CD14-positive monocyte (primary cell): ENCODE measurements around the gene VSTM2B. TPM values are rescaled to one million over a fixed set of nuclear protein-coding genes. Genes with fewer than 3 reads are reported as not detected.

Experiments used
- DNase-seq, 3 donors: peaks; one replicate each; pipeline ENCODE4 v3.0.0-alpha.2; 2011 to 2022
- H2AFZ ChIP-seq: 2 replicates; pipeline ENCODE4 v1.6.0; 2012; ENCODE audit warnings: mild to moderate bottlenecking, low read depth, low read length, inconsistent platforms; ENCODE audit not compliant: insufficient read depth, poor library complexity, severe bottlenecking
- H3K27ac ChIP-seq, 2 donors: 1 replicate in 1 of 2; 2 replicates in 1 of 2; pipeline ENCODE4 v1.5.1; 2012 to 2013; ENCODE audit warnings: low read length in 2 of 2, control low read depth in 1 of 2, inconsistent platforms in 1 of 2, low read depth in 1 of 2, mild to moderate bottlenecking in 1 of 2
- H3K27me3 ChIP-seq, 2 donors: one replicate each; pipeline versions ENCODE4 v1.6.0 to v1.6.1; 2011 to 2013; ENCODE audit warnings: low read length in 2 of 2; ENCODE audit not compliant: control insufficient read depth in 2 of 2, insufficient read depth in 2 of 2
- H3K36me3 ChIP-seq, 2 donors: replicated peaks in 1 of 2; 1 replicate in 1 of 2; 2 replicates in 1 of 2; pipeline versions ENCODE4 v1.5.1 to v1.6.1; 2012 to 2013; ENCODE audit warnings: low read length in 2 of 2, control low read depth in 1 of 2, inconsistent platforms in 1 of 2, mild to moderate bottlenecking in 1 of 2; ENCODE audit not compliant: insufficient read depth in 2 of 2, control insufficient read depth in 1 of 2
- H3K4me1 ChIP-seq, 2 donors: 1 replicate in 1 of 2; 2 replicates in 1 of 2; pipeline versions ENCODE4 v1.5.1 to v1.6.1; 2012 to 2013; ENCODE audit warnings: low read length in 2 of 2, control low read depth in 1 of 2, inconsistent platforms in 1 of 2, mild to moderate bottlenecking in 1 of 2, moderate library complexity in 1 of 2; ENCODE audit not compliant: insufficient read depth in 2 of 2, control insufficient read depth in 1 of 2
- H3K4me2 ChIP-seq: replicated peaks from 2 replicates; pipeline ENCODE3; 2012; ENCODE audit warnings: low read length, moderate library complexity, mild to moderate bottlenecking; ENCODE audit not compliant: poor library complexity, severe bottlenecking; ENCODE audit errors: extremely low read depth
- H3K4me3 ChIP-seq, 3 experiments: fragments of 200-600 bp in 1 of 3; sonication (generic) in 1 of 3; replicated peaks in 1 of 3; 1 replicate in 2 of 3; 2 replicates in 1 of 3; pipeline ENCODE4 v1.5.1; 2011 to 2013; ENCODE audit warnings: low read length in 3 of 3, mild to moderate bottlenecking in 3 of 3, control low read depth in 2 of 3, low read depth in 2 of 3, inconsistent platforms in 1 of 3, moderate library complexity in 1 of 3
- H3K79me2 ChIP-seq: 2 replicates; pipeline ENCODE4 v1.6.0; 2012; ENCODE audit warnings: mild to moderate bottlenecking, control low read depth, inconsistent platforms, low read length, moderate library complexity; ENCODE audit not compliant: insufficient read depth
- H3K9ac ChIP-seq: 2 replicates; pipeline ENCODE4 v1.6.0; 2017; ENCODE audit warnings: low read length, mild to moderate bottlenecking; ENCODE audit not compliant: insufficient read depth, poor library complexity, severe bottlenecking
- H3K9me3 ChIP-seq, 2 donors: replicated peaks in 1 of 2; 1 replicate in 1 of 2; 2 replicates in 1 of 2; pipeline versions ENCODE4 v1.5.1 to v1.6.1; 2012 to 2013; ENCODE audit warnings: low read length in 2 of 2, control low read depth in 1 of 2; ENCODE audit not compliant: control insufficient read depth in 1 of 2, insufficient read depth in 1 of 2
- H4K20me1 ChIP-seq: 2 replicates; pipeline ENCODE4 v1.6.0; 2012; ENCODE audit warnings: mild to moderate bottlenecking, low read length, control low read depth, moderate library complexity; ENCODE audit not compliant: insufficient read depth
- H3K27ac Mint-ChIP-seq, 7 donors: one replicate each; pipeline ENCODE4 v1.8.0; 2020; ENCODE audit warnings: mild to moderate bottlenecking in 7 of 7, mixed read lengths in 7 of 7, moderate library complexity in 6 of 7, inconsistent platforms in 2 of 7
- H3K27me3 Mint-ChIP-seq, 3 donors: one replicate each; pipeline ENCODE4 v1.8.0; 2021 to 2022; ENCODE audit warnings: low read depth in 3 of 3, mild to moderate bottlenecking in 3 of 3, mixed read lengths in 3 of 3, moderate library complexity in 3 of 3, inconsistent platforms in 1 of 3
- H3K36me3 Mint-ChIP-seq, 2 donors: one replicate each; pipeline ENCODE4 v1.8.0; 2020; ENCODE audit warnings: mixed read lengths in 2 of 2, inconsistent platforms in 1 of 2, mild to moderate bottlenecking in 1 of 2
- H3K4me1 Mint-ChIP-seq: one replicate; pipeline ENCODE4 v1.8.0; 2020; ENCODE audit warnings: mild to moderate bottlenecking, mixed read lengths
- H3K4me3 Mint-ChIP-seq, 2 donors: one replicate each; pipeline ENCODE4 v1.8.0; 2020; ENCODE audit warnings: mild to moderate bottlenecking in 2 of 2, mixed read lengths in 2 of 2, moderate library complexity in 1 of 2
- H3K9me3 Mint-ChIP-seq, 7 donors: one replicate each; pipeline ENCODE4 v1.8.0; 2020 to 2022; ENCODE audit warnings: mixed read lengths in 7 of 7, mild to moderate bottlenecking in 6 of 7, moderate library complexity in 6 of 7, inconsistent platforms in 2 of 7
- WGBS: methylation state at CpG from one replicate; pipeline ENCODE4 v1.1.5; 2013; ENCODE audit warnings: missing lambda C conversion rate; ENCODE audit not compliant: insufficient coverage; 5-methylcytosine and 5-hydroxymethylcytosine counted together
- intact Hi-C, 2 donors: fragments of 100-400 bp; cut with micrococcal nuclease; formaldehyde crosslinking; loops; one replicate each; pipeline versions ENCODE4 v1.15.0 to v1.15.1; 2023
- polyA plus RNA-seq, 3 donors: library from polyadenylated mRNA; depleted of rRNA in 1 of 3; unstranded in 2 of 3; stranded (reverse) in 1 of 3; fragments of 300-500 nt in 2 of 3; fragments of >200 nt in 1 of 3; fragmentation: Illumina TruSeq in 2 of 3; gene quantifications; 1 replicate in 2 of 3; 2 replicates in 1 of 3; pipeline ENCODE4 v1.2.3, GENCODE V29; 2012 to 2021
- TF ChIP-seq, protein P1 (sequence below): fragments of 200-600 bp; IDR thresholded peaks from one replicate; pipeline ENCODE4 v1.8.0; 2022; ENCODE audit warnings: antibody characterized with exemption, mild to moderate bottlenecking

Gene VSTM2B
- polyA plus RNA-seq, 3 donors: not detected

GRCh38 chr19:29533578-29534544 lies 8.1 kb downstream of the VSTM2B start:
- intact Hi-C loops: no loop called here
- H3K9ac ChIP-seq: no peak overlapping the region
- peaks cover 25 to 41% (median 31%) of the 10 kb centered on the region in 3 donors for H3K27me3 Mint-ChIP-seq

GRCh38 chr19:29535214-29535831 lies 9.5 kb downstream of the VSTM2B start:
- peaks cover 0 to 2% of the 10 kb centered on the region in 2 donors for H3K36me3 Mint-ChIP-seq
- no peak overlapping the region for H3K9ac ChIP-seq
- no peaks in the 10 kb centered on the region for H3K79me2 ChIP-seq
- intact Hi-C loops: no loop called here
- peaks cover 18 to 27% (median 20%) of the 10 kb centered on the region in 3 donors for H3K27me3 Mint-ChIP-seq
- no peak overlapping the region for H3K4me2 ChIP-seq
- TF ChIP-seq, protein P1, sequence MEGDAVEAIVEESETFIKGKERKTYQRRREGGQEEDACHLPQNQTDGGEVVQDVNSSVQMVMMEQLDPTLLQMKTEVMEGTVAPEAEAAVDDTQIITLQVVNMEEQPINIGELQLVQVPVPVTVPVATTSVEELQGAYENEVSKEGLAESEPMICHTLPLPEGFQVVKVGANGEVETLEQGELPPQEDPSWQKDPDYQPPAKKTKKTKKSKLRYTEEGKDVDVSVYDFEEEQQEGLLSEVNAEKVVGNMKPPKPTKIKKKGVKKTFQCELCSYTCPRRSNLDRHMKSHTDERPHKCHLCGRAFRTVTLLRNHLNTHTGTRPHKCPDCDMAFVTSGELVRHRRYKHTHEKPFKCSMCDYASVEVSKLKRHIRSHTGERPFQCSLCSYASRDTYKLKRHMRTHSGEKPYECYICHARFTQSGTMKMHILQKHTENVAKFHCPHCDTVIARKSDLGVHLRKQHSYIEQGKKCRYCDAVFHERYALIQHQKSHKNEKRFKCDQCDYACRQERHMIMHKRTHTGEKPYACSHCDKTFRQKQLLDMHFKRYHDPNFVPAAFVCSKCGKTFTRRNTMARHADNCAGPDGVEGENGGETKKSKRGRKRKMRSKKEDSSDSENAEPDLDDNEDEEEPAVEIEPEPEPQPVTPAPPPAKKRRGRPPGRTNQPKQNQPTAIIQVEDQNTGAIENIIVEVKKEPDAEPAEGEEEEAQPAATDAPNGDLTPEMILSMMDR: no peak
- no peak overlapping the region for H3K27ac ChIP-seq
- peaks cover 2 to 18% of the 10 kb centered on the region in 2 donors for H3K27me3 ChIP-seq
- no peaks in the 10 kb centered on the region for H4K20me1 ChIP-seq
- DNase-seq: no peak
- H3K4me1 ChIP-seq: no peaks in the 10 kb centered on the region
- H3K9me3 ChIP-seq: peaks cover 0 to 5% of the 10 kb centered on the region in 2 donors
- no peak overlapping the region for H2AFZ ChIP-seq
- H3K9me3 Mint-ChIP-seq: peaks cover 0 to 11% (median 5%) of the 10 kb centered on the region in 7 donors
- 68% methylated on average over 19 of the region's 19 CpGs for WGBS
- no peak overlapping the region for H3K4me3 ChIP-seq
- H3K4me3 Mint-ChIP-seq: no peak overlapping the region
- H3K27ac Mint-ChIP-seq: no peak overlapping the region
- H3K36me3 ChIP-seq: no peaks in the 10 kb centered on the region
- H3K4me1 Mint-ChIP-seq: peaks cover 2% of the 10 kb centered on the region

More at GRCh38 chr19:29533578-29534544, 8.1 kb downstream of the VSTM2B start:
- H3K36me3 Mint-ChIP-seq: peaks cover 3% of the 10 kb centered on the region in 2 donors
- peaks cover 9 to 29% of the 10 kb centered on the region in 2 donors for H3K27me3 ChIP-seq
- H3K4me3 ChIP-seq: no peak overlapping the region
- H3K4me3 Mint-ChIP-seq: no peak overlapping the region
- TF ChIP-seq, protein P1: no peak
- H3K9me3 ChIP-seq: peaks cover 5 to 8% of the 10 kb centered on the region in 2 donors
- no peaks in the 10 kb centered on the region for H3K36me3 ChIP-seq
- H3K27ac ChIP-seq: no peak overlapping the region
- H3K9me3 Mint-ChIP-seq: peaks cover 0 to 17% (median 8%) of the 10 kb centered on the region in 7 donors
- no peak overlapping the region for H2AFZ ChIP-seq
- H3K79me2 ChIP-seq: no peaks in the 10 kb centered on the region
- H3K4me2 ChIP-seq: no peak overlapping the region
- H3K4me1 Mint-ChIP-seq: peaks cover 2% of the 10 kb centered on the region
- DNase-seq: no peak
- WGBS: 86% methylated on average over 10 of the region's 15 CpGs
- no peaks in the 10 kb centered on the region for H4K20me1 ChIP-seq
- H3K27ac Mint-ChIP-seq: no peak overlapping the region
- no peaks in the 10 kb centered on the region for H3K4me1 ChIP-seq
